Cardiac septum (tissue), 1 donor: ENCODE measurements around the gene ZNF804B. TPM values are rescaled to one million over a fixed set of nuclear protein-coding genes. Genes with fewer than 3 reads are reported as not detected.

Experiments used
- DNase-seq: peaks from one replicate; pipeline ENCODE4 v3.0.0-alpha.2; 2020; ENCODE audit warnings: low spot score
- intact Hi-C: fragments of 100-400 bp; cut with DNase I; formaldehyde crosslinking; loops from one replicate; pipeline ENCODE4 v1.14.0; 2022
- total RNA-seq: library from RNA; stranded (reverse); fragmentation: NEBNext Ultra II Directional; extraction: Animal tissue kit (Norgen Biotek cat#: 25700); gene quantifications from one replicate; pipeline ENCODE4 v1.2.1, GENCODE V29; 2021
- donor health status: DM: no; HTN: no; CAD: no.

Gene ZNF804B
- total RNA-seq, 1 donor from 2014 or later = 0.05 TPM

GRCh38 chr7:88942815-88943501 lies 183.5 kb downstream of the ZNF804B start:
- no peak for DNase-seq
- intact Hi-C loops = no loop called here

GRCh38 chr7:88951826-88952225 lies 192.3 kb downstream of the ZNF804B start:
- intact Hi-C loops = no loop called here
- DNase-seq = no peak

- no peak for DNase-seq
- intact Hi-C loops = no loop called here
Observed at GRCh38 chr7:88964418-88964817, 204.9 kb downstream of the ZNF804B start.

GRCh38 chr7:88965371-88965770 lies 205.9 kb downstream of the ZNF804B start:
- intact Hi-C loops = no loop called here
- no peak for DNase-seq

GRCh38 chr7:88967432-88967831 lies 207.9 kb downstream of the ZNF804B start:
- intact Hi-C loops = no loop called here
- no peak for DNase-seq

- intact Hi-C loops = no loop called here
- no peak for DNase-seq
Observed at GRCh38 chr7:88969167-88969566, 209.7 kb downstream of the ZNF804B start.

- no peak for DNase-seq
- intact Hi-C loops = no loop called here
Observed at GRCh38 chr7:88985295-88985694, 225.8 kb downstream of the ZNF804B start.

- DNase-seq = no peak
- intact Hi-C loops = no loop called here
Observed at GRCh38 chr7:89001306-89001705, 241.8 kb downstream of the ZNF804B start.

GRCh38 chr7:89002981-89003956 lies 243.8 kb downstream of the ZNF804B start:
- no peak for DNase-seq
- intact Hi-C loops = no loop called here

- no peak for DNase-seq
- intact Hi-C loops = no loop called here
Observed at GRCh38 chr7:89012016-89012415, 252.5 kb downstream of the ZNF804B start.

- intact Hi-C loops = no loop called here
- DNase-seq = no peak
Observed at GRCh38 chr7:89017695-89018094, 258.2 kb downstream of the ZNF804B start.

GRCh38 chr7:89021741-89022140 lies 262.2 kb downstream of the ZNF804B start:
- intact Hi-C loops = no loop called here

GRCh38 chr7:89023206-89023605 lies 263.7 kb downstream of the ZNF804B start:
- intact Hi-C loops = no loop called here
- no peak for DNase-seq

More at GRCh38 chr7:89021741-89022140, 262.2 kb downstream of the ZNF804B start:
- no peak for DNase-seq

- intact Hi-C loops = no loop called here
- DNase-seq = no peak
Observed at GRCh38 chr7:89023877-89024276, 264.4 kb downstream of the ZNF804B start.

GRCh38 chr7:89027781-89028180 lies 268.3 kb downstream of the ZNF804B start:
- intact Hi-C loops = no loop called here
- no peak for DNase-seq

GRCh38 chr7:89028319-89028718 lies 268.8 kb downstream of the ZNF804B start:
- DNase-seq = no peak
- intact Hi-C loops = no loop called here

- DNase-seq = no peak
- intact Hi-C loops = no loop called here
Observed at GRCh38 chr7:89029864-89030263, 270.4 kb downstream of the ZNF804B start.

- DNase-seq = no peak
- intact Hi-C loops = no loop called here
Observed at GRCh38 chr7:89041240-89041639, 281.7 kb downstream of the ZNF804B start.

- intact Hi-C loops = no loop called here
Observed at GRCh38 chr7:89042940-89043339, 283.4 kb downstream of the ZNF804B start.

GRCh38 chr7:89049043-89049442 lies 289.5 kb downstream of the ZNF804B start:
- intact Hi-C loops = no loop called here
- DNase-seq = no peak

More at GRCh38 chr7:89042940-89043339, 283.4 kb downstream of the ZNF804B start:
- no peak for DNase-seq

- intact Hi-C loops = no loop called here
Observed at GRCh38 chr7:89053130-89053529, 293.6 kb downstream of the ZNF804B start.

More at GRCh38 chr7:89053130-89053529, 293.6 kb downstream of the ZNF804B start:
- DNase-seq = no peak
